Stimulated activated naive CD8-positive, alpha-beta T cell treated with anti-CD3 and anti-CD28 coated beads, Interleukin-15, amount 100 ng/mL, for 72 hours (primary cell): ENCODE results near the gene TRMT5.

Experiments used
- ATAC-seq: fragments of 150-1000 bp; cut with Tn5 transposase; 2 replicates; pipeline ENCODE4 v1.10.0; 2021; ENCODE audit warnings: mild to moderate bottlenecking, moderate library complexity
- DNase-seq, 2 donors: peaks; one replicate each; pipeline ENCODE4 v3.0.0; 2021 to 2022
- H3K27ac Mint-ChIP-seq, 2 donors: one replicate each; pipeline ENCODE4 v1.8.0; 2022; ENCODE audit warnings: mild to moderate bottlenecking in 2 of 2, mixed read lengths in 2 of 2, moderate library complexity in 2 of 2
- H3K27me3 Mint-ChIP-seq: one replicate; pipeline ENCODE4 v1.8.0; 2022; ENCODE audit warnings: mixed read lengths
- H3K4me1 Mint-ChIP-seq: one replicate; pipeline ENCODE4 v1.8.0; 2022; ENCODE audit warnings: mild to moderate bottlenecking, mixed read lengths
- H3K4me3 Mint-ChIP-seq, 2 donors: one replicate each; pipeline ENCODE4 v1.8.0; 2022; ENCODE audit warnings: mild to moderate bottlenecking in 2 of 2, mixed read lengths in 2 of 2, moderate library complexity in 1 of 2
- H3K9me3 Mint-ChIP-seq, 2 donors: one replicate each; pipeline ENCODE4 v1.8.0; 2022; ENCODE audit warnings: mixed read lengths in 2 of 2

Gene TRMT5, protein sequence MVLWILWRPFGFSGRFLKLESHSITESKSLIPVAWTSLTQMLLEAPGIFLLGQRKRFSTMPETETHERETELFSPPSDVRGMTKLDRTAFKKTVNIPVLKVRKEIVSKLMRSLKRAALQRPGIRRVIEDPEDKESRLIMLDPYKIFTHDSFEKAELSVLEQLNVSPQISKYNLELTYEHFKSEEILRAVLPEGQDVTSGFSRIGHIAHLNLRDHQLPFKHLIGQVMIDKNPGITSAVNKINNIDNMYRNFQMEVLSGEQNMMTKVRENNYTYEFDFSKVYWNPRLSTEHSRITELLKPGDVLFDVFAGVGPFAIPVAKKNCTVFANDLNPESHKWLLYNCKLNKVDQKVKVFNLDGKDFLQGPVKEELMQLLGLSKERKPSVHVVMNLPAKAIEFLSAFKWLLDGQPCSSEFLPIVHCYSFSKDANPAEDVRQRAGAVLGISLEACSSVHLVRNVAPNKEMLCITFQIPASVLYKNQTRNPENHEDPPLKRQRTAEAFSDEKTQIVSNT

DNA sequence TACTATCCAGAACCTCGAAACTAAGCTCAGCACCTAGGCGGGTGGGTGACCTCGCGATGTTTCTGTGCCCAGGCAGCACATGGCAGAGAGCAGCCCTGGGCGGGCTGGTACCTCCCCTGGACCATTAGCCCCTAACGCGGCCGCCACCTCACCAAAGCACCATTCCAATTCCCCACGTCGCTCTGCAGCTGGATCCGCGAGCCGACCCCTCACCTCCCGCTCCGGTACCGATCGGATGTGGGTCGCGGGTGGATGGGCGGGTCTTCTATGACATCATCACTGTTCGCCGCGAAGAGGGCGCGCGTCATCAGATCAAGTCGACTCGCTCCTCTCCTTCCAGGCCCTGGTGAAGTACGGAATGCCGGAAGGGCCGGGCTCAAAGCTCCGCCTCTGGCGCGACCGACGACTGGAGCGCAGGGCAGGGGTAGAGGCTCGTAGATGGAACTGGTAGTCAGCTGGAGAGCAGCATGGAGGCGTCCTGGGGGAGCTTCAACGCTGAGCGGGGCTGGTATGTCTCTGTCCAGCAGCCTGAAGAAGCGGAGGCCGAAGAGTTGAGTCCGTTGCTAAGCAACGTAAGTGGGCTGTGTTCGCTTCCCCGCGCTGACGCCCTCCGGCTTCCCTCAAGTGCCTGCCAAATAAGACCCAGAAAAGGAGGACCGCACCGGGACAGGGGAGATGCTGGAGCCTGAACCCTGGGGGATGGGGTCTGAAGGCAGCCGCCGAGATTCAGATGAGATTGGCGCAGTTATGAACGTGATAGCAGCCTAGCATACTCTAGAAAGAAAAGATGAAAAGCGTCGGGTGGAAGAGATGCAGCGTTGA is at the start of gene TRMT5, which contains the start of gene SLC38A6:
TSS of gene TRMT5 (minus strand) at position 269 of the 822 bp plus-strand sequence. CDS start at position 163, 106 bp downstream.
TSS of gene SLC38A6 (plus strand) at position 435 of the 822 bp plus-strand sequence. CDS start at position 468, 33 bp downstream.
- DNase-seq = peak; percentile 90 to 91
- H3K4me1 Mint-ChIP-seq = peaks cover 35% of the 10 kb centered on the region
- no peak within 1 kb of the TSS for H3K4me3 Mint-ChIP-seq
- no peaks in the 10 kb centered on the region for H3K9me3 Mint-ChIP-seq
- H3K27ac Mint-ChIP-seq = peak within 1 kb of the TSS in 1 of 2 donors; percentile 42
- peak; percentile 93 for ATAC-seq
- H3K27me3 Mint-ChIP-seq = no peaks in the 10 kb centered on the region

GRCh38 chr14:61026526-61026925 is 45.6 kb upstream of the TRMT5 start:
- H3K9me3 Mint-ChIP-seq = no peaks in the 10 kb centered on the region
- no peak overlapping the region for H3K4me3 Mint-ChIP-seq

DNA sequence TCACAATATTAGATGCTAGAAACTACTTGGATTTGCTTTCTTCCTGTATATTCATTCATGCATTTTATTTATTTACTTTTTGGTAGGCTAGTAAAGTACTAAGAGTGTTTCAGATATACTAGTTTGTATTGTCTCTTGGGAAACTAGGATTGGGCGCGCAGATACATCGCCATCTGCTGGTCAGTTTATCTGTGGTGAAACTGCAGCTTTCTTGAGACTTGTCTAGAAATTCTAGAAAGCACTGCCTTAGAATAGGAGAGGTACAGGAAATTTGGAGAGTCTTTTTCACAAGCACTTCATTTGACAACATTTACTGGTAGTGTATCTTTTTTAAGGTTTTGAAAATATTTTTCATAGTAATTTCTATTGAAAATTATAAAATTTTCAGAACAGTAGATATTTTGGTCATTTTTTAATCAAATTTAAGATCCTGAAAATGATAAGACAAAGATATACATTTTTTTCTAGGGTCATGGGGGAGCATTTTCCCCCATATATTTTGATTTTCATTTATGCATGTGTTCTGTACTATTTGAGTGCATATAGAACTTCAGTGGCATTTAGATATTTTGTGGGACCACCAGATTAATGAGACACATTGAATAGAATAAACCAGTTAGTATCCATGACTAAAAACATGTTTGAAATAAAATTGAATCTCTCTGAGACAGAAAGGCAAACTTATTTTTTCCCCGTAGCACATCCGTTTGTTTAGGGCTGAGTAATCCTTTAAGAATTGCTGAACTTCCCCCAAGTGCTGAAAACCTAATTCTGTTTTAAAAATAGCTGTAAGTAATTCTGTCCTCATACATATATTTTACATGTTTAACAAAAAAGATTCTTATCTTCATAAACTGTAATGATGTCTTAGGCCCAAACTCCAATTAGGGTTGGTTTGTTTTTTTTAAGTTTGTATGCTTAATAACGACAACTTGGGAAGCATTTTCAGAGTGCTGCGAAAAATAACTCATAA is 44.7 kb upstream of the TRMT5 start:
- no peak overlapping the region for H3K4me3 Mint-ChIP-seq
- H3K27me3 Mint-ChIP-seq = no peaks in the 10 kb centered on the region
- H3K27ac Mint-ChIP-seq = no peak overlapping the region
- no peaks in the 10 kb centered on the region for H3K9me3 Mint-ChIP-seq
- DNase-seq (peak; percentile 28 to 44), ATAC-seq (peak; percentile 64)
- no peaks in the 10 kb centered on the region for H3K4me1 Mint-ChIP-seq

More at GRCh38 chr14:61026526-61026925, 45.6 kb upstream of the TRMT5 start:
- DNase-seq = no peak
- no peak for ATAC-seq
- H3K4me1 Mint-ChIP-seq = no peaks in the 10 kb centered on the region
- no peaks in the 10 kb centered on the region for H3K27me3 Mint-ChIP-seq
- H3K27ac Mint-ChIP-seq = no peak overlapping the region

DNA sequence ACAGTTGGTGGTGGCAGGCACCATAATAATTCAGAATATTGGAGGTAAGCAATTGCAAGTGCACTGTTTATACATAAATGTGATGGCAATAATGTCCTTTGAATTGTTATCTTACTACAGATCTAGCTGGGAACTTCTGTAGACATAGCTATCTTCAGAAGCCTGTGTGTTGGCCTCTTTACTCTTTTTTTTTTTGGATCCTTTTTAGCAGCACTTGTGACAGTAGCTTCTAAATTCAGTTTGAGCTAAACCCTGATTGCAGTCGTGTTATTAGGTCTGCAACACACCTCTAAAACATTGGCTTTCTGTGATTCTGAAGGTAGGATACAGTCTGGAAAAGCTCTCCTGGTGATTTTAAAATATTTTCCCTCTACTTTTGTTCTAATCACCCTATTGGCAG is 38.7 kb upstream of the TRMT5 start:
- H3K27ac Mint-ChIP-seq = peak overlapping the region in 1 of 2 donors; percentile 70
- no peak overlapping the region for H3K4me3 Mint-ChIP-seq

GRCh38 chr14:61003571-61003970 is 22.7 kb upstream of the TRMT5 start:
- no peak for DNase-seq
- no peak for ATAC-seq
- Mint-ChIP-seq H3K27me3 (no peaks in the 10 kb centered on the region), H3K4me3 (no peak overlapping the region), H3K4me1 (no peaks in the 10 kb centered on the region), H3K27ac (no peak overlapping the region), H3K9me3 (no peaks in the 10 kb centered on the region)

More for the DNA sequence above, 38.7 kb upstream of the TRMT5 start:
- DNase-seq (no peak), ATAC-seq (no peak)
- Mint-ChIP-seq H3K4me1 (no peaks in the 10 kb centered on the region), H3K27me3 (no peaks in the 10 kb centered on the region), H3K9me3 (no peaks in the 10 kb centered on the region)

DNA sequence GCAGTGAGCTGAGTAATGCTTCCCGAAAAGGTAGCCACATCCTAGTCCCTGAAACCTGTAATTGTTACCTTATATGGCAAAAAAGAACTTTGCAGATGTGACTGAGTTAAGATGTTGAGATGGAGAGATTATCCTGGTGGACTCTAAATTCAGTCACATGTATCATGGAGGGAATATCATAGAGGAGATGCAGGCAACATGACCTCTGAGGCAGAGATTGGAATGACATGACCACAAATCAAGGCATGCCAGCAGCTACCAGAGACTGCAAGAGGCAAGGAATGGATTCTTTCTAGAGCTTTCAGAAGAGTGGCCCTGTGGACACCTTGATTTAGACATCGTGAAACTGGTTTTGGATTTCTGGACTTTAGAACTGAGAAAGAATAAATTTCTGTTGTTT is 18.7 kb upstream of the TRMT5 start:
- no peak overlapping the region for H3K27ac Mint-ChIP-seq
- DNase-seq (no peak), ATAC-seq (no peak)
- H3K4me3 Mint-ChIP-seq = no peak overlapping the region
- no peaks in the 10 kb centered on the region for H3K4me1 Mint-ChIP-seq
- H3K27me3 Mint-ChIP-seq = no peaks in the 10 kb centered on the region
- no peaks in the 10 kb centered on the region for H3K9me3 Mint-ChIP-seq

DNA sequence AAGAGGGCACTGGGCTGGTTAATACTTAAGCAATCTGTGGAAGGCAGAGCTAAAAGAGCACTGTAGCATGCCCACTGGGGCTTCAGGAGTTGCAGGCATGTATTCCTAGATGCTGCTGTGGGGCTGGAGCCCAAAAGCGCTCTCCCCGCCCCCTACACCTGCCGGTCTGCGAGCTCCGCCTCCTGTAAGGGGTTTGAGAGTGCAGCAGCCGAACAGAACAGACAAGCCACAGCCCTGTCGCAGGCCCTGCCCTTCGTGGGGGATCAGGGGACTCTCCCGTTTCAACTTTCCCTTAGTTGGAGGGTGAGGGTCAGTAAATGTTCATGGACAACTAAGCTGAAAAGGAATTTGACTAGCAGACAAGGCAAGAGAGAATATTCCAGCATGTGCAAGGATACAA is 17.7 kb upstream of the TRMT5 start:
- Mint-ChIP-seq H3K27ac (no peak overlapping the region), H3K9me3 (no peaks in the 10 kb centered on the region), H3K4me3 (no peak overlapping the region), H3K27me3 (no peaks in the 10 kb centered on the region), H3K4me1 (no peaks in the 10 kb centered on the region)
- ATAC-seq (no peak), DNase-seq (no peak)

DNA sequence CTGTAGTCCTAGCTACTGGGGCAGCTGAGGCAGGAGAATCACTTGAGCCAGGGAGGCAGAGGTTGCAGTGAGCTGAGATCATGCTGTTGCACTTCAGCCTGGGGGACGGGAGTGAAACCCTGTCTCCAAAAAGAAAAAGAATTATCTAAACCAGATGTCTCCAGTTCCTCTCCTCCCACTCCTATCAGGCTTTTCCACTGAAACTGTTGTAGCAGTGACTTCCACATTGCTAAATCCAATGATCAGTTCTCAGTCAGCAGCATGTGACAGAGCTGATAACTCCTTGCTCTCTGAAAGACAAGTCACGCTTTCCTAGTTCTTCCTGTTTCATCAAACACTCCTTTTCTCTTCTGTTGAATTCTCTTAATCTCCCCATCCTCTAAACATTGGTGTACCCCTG is 8.7 kb upstream of the TRMT5 start:
- Mint-ChIP-seq H3K9me3 (no peaks in the 10 kb centered on the region), H3K4me3 (no peak overlapping the region), H3K4me1 (no peaks in the 10 kb centered on the region), H3K27ac (no peak overlapping the region), H3K27me3 (no peaks in the 10 kb centered on the region)
- no peak for ATAC-seq
- no peak for DNase-seq

DNA sequence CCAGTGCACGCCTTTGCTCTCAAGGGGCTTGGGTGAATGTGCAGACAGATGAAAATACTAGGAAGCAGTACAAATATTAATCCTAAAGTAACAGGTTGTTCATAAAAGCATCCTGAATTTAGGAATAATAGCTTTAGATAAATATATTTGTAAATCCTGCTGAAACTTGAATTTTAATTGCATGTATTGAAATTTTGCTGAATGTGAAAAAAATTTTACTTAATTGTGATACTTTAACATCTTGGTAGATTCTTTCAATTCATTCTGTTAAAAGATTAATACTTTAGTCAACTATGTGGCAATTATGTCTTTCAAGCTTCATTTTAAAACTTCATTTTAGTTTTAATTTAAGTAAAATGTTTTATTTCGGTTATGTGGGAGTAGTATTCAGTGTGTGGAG is 5.6 kb upstream of the TRMT5 start:
- Mint-ChIP-seq H3K27me3 (no peaks in the 10 kb centered on the region), H3K4me1 (no peaks in the 10 kb centered on the region), H3K4me3 (no peak overlapping the region), H3K27ac (no peak overlapping the region), H3K9me3 (no peaks in the 10 kb centered on the region)
- ATAC-seq (no peak), DNase-seq (no peak)

DNA sequence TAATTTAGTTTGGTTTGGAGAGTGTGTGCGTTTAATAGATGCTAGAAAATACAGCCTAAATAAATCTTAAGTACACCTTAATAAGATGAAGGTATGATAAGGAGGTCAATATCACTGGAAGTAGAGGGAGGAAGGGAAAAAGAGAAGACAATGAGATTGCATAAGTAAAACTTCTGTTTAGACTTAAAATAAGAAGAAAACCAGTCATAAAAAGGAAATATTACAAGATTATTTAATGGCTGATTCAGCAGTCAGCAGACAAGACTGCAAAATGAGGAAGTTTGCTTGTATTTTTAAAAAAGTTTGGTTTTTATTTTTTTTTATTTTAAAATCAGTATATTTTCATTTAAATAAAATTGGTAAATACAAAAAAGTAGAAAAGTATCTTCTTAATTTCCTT is 3.3 kb upstream of the TRMT5 start:
- DNase-seq = no peak
- Mint-ChIP-seq H3K4me1 (peaks cover 12% of the 10 kb centered on the region), H3K4me3 (no peak overlapping the region), H3K9me3 (no peaks in the 10 kb centered on the region), H3K27me3 (no peaks in the 10 kb centered on the region), H3K27ac (no peak overlapping the region)
- ATAC-seq = no peak

DNA sequence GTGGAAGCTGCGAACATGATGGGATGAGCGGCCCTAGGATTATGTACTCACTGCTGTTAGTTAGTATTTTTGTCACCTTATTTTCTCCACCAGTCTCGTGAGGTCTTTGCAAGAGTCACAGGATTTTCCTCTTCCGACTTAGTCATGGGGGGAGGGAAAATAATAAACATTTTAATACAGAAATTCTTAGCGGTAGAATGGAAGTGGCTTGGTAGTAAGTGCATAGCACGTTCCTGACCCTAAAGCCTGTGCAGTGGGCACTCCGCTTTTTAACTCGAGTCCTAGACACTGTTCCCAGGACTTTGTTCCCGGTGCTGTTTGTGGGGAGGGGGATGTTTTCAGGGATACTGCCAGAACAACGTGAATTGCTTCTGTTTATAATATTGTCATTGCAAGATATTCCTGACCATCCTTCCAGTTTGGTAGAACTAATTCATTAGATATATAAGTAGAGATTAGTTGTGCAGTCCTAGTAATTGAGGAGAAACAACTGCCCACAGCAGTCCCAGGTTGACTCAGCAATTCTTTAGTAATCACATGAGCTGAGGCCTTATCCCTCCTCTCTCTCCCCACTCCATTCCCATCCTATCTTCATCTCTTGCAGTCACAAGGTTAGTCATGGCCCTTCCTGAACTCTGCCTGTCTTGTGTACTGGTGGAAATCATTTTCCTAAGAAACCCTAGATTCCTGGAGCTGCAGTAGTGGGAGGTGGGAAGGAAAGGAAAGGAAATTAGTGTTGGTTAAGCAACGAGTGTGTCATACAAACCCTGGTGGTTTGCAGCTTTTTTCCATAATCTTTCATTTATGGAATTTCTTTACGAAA is 965 bp upstream of the TRMT5 start:
- no peak for ATAC-seq
- no peak overlapping the region for H3K27ac Mint-ChIP-seq

GRCh38 chr14:60977847-60978246 is 3.0 kb downstream of the TRMT5 start:
- DNase-seq = no peak
- no peak for ATAC-seq
- Mint-ChIP-seq H3K27me3 (no peaks in the 10 kb centered on the region), H3K4me3 (peak overlapping the region in 1 of 2 donors; percentile 44), H3K9me3 (no peaks in the 10 kb centered on the region), H3K27ac (peak overlapping the region in 1 of 2 donors; percentile 27), H3K4me1 (peaks cover 40% of the 10 kb centered on the region)

More for the DNA sequence above, 965 bp upstream of the TRMT5 start:
- H3K27me3 Mint-ChIP-seq = no peaks in the 10 kb centered on the region
- no peak for DNase-seq
- H3K9me3 Mint-ChIP-seq = no peaks in the 10 kb centered on the region
- no peak overlapping the region for H3K4me3 Mint-ChIP-seq
- H3K4me1 Mint-ChIP-seq = peaks cover 32% of the 10 kb centered on the region

- H3K4me3 Mint-ChIP-seq = no peak overlapping the region
- no peak overlapping the region for H3K27ac Mint-ChIP-seq
- ATAC-seq (no peak), DNase-seq (no peak)
- H3K9me3 Mint-ChIP-seq = no peaks in the 10 kb centered on the region
- H3K27me3 Mint-ChIP-seq = no peaks in the 10 kb centered on the region
- peaks cover 40% of the 10 kb centered on the region for H3K4me1 Mint-ChIP-seq
Measured at GRCh38 chr14:60975551-60975950, 5.3 kb downstream of the TRMT5 start.

DNA sequence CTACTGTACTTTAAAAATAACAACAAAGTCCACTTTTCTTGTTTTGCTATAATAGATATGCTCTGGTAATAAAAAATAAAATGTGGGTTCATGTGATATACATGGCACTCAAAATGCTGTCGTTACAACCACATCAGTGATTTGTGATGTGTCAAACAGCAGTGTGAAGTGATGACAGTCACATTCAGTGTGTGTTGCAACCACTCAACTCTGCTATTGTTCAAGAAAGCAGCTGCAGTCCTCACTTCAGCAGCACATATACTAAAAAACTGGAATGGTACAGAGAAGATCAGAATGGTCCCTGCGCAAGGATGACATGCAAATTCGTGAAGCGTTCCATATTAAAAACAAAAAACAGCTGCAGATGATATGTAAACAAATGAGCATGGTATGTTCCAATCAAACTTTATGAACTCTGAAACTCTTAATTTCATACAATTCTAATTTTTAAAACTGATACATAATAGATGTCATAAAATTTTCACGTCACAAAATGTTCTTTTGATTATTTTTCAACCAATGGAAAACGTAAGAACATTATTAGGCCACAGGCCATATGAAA is 6.7 kb downstream of the TRMT5 start:
- Mint-ChIP-seq H3K9me3 (no peaks in the 10 kb centered on the region), H3K4me3 (no peak overlapping the region), H3K4me1 (peaks cover 28% of the 10 kb centered on the region), H3K27ac (no peak overlapping the region), H3K27me3 (no peaks in the 10 kb centered on the region)
- ATAC-seq (no peak), DNase-seq (no peak)
